HUES6 (cell line): Measurements from ENCODE around the gene GSTT4.

Experiments
- H3K27ac ChIP-seq: 2 replicates; pipeline ENCODE4 v1.7.0; 2013; ENCODE audit warnings: low read depth, mild to moderate bottlenecking, low read length, inconsistent platforms
- H3K27me3 ChIP-seq: 2 replicates; pipeline ENCODE4 v1.6.1; 2013; ENCODE audit warnings: low read length; ENCODE audit not compliant: control insufficient read depth, insufficient read depth
- H3K36me3 ChIP-seq: 2 replicates; pipeline ENCODE4 v1.6.1; 2013; ENCODE audit warnings: low read length; ENCODE audit not compliant: control insufficient read depth, insufficient read depth
- H3K4me1 ChIP-seq: 2 replicates; pipeline ENCODE4 v1.6.1; 2013; ENCODE audit warnings: low read length; ENCODE audit not compliant: control insufficient read depth, insufficient read depth
- H3K4me3 ChIP-seq: 2 replicates; pipeline ENCODE4 v1.5.1; 2013; ENCODE audit warnings: low read depth, low read length
- H3K9ac ChIP-seq: one replicate; pipeline ENCODE4 v1.6.1; 2013; ENCODE audit warnings: mild to moderate bottlenecking, low read length
- H3K9me3 ChIP-seq: 2 replicates; pipeline ENCODE4 v1.6.1; 2013; ENCODE audit warnings: low read depth, low read length; ENCODE audit not compliant: control insufficient read depth, insufficient read depth

GSTT4 gene

DNA sequence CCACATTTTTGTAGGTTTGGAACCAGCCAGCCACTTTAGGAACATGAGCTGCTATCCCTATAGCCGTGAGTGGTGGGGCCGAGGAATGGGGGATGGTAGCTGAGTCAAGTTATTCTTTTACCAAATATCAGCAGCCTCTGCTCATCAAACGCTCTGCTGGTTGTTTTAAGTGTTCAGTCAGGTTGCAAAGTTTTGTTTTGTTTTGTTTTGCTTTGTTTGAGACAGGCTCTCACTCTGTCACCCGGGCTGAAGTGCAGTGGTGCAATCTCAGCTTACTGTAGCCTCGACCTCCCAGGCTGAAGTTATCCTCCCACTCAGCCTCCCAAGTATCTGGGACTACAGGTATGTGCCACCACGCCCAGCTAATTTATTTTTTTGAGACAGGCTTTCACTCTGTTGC lies 20.2 kb upstream of the GSTT4 start:
- no peaks in the 10 kb centered on the region for H3K27me3 ChIP-seq
- no peaks in the 10 kb centered on the region for H3K9me3 ChIP-seq
- H3K27ac ChIP-seq, result no peak overlapping the region
- no peaks in the 10 kb centered on the region for H3K36me3 ChIP-seq
- H3K9ac ChIP-seq, result no peak overlapping the region
- no peaks in the 10 kb centered on the region for H3K4me1 ChIP-seq
- H3K4me3 ChIP-seq, result no peak overlapping the region

DNA sequence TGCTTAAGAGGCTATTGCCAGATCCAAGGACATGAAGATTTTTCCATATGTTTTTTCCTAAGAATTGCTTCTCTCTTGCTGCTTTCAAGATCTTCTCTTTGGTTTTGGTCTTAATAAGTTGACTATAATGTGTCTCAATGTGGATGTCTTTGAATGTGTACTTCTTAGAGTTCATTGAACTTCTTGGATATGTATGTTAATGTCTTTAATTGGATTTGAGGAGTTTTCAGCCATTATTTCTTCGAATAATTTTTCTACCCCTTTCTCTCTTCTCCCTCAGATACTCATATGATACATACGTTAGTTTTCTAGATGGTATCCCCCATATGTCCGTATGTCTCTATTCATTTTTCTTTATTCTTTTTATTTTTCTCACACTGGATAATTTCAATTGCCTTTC lies 19.1 kb upstream of the GSTT4 start:
- no peak overlapping the region for H3K27ac ChIP-seq

DNA sequence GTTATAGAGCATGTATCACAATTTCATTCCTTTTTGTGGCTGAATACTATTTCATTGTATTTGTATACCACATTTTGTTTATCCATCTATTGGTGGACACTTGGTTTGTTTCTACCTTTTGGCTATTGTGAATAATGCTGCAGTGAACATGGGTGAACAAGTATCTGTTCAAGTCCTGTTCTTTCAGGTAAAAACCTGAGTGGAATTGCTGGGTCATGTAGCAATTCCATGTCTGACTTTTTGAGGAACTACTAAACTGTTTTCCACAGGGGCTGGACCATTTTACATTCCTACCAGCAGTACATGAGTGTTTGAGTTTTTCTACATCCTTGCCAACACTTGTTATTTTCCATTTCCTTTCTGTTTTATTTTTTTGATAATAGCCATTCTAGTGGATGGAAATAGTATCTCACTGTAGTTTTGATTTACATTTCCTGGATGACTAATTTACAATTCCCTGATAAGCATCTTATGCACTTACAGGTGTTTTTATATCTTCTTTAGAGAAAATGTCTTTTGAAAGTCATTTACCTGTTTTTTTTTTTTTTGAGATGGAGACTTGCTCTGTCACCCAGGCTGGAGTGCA lies 18.0 kb upstream of the GSTT4 start:
- Histone ChIP-seq H3K4me1 (no peaks in the 10 kb centered on the region), H3K36me3 (no peaks in the 10 kb centered on the region), H3K27me3 (no peaks in the 10 kb centered on the region), H3K27ac (no peak overlapping the region), H3K4me3 (no peak overlapping the region), H3K9me3 (no peaks in the 10 kb centered on the region), H3K9ac (no peak overlapping the region)

More for the DNA sequence above, 19.1 kb upstream of the GSTT4 start:
- Histone ChIP-seq H3K9me3 (no peaks in the 10 kb centered on the region), H3K27me3 (no peaks in the 10 kb centered on the region), H3K4me1 (no peaks in the 10 kb centered on the region), H3K4me3 (no peak overlapping the region), H3K36me3 (no peaks in the 10 kb centered on the region), H3K9ac (no peak overlapping the region)

DNA sequence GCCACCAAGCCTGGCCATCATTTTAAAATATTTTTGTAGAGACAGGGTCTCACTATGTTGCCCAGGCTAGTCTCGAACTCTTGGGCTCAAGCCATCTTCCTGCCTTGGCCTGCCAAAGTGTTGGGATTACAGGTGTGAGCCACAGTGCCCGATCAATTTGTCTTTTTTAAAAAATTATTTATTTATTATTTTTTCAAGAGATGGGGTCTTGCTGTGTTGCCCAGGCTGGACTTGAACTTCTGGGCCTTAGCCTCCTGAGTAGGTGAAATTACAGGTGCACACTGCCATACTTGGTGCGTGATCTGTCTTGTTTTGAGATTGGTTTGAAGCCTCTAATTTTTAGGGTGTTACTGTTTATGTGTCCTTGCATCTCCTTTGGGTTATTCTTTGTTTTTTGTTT lies 16.1 kb upstream of the GSTT4 start:
- Histone ChIP-seq H3K27ac (no peak overlapping the region), H3K4me3 (no peak overlapping the region)

GRCh38 chr22:24016156-24016555 lies 10.9 kb upstream of the GSTT4 start:
- no peak overlapping the region for H3K27ac ChIP-seq
- H3K36me3 ChIP-seq, result peaks cover 5% of the 10 kb centered on the region; the same call in 1 of the 2 replicates
- no peaks in the 10 kb centered on the region for H3K27me3 ChIP-seq
- peaks cover 5% of the 10 kb centered on the region; the same call in 1 of the 2 replicates for H3K4me1 ChIP-seq
- peaks cover 3% of the 10 kb centered on the region for H3K9me3 ChIP-seq
- H3K4me3 ChIP-seq, result no peak overlapping the region
- no peak overlapping the region for H3K9ac ChIP-seq

More for the DNA sequence above, 16.1 kb upstream of the GSTT4 start:
- Histone ChIP-seq H3K9me3 (no peaks in the 10 kb centered on the region), H3K27me3 (no peaks in the 10 kb centered on the region), H3K9ac (no peak overlapping the region), H3K36me3 (peaks cover 5% of the 10 kb centered on the region; the same call in 1 of the 2 replicates), H3K4me1 (no peaks in the 10 kb centered on the region)

DNA sequence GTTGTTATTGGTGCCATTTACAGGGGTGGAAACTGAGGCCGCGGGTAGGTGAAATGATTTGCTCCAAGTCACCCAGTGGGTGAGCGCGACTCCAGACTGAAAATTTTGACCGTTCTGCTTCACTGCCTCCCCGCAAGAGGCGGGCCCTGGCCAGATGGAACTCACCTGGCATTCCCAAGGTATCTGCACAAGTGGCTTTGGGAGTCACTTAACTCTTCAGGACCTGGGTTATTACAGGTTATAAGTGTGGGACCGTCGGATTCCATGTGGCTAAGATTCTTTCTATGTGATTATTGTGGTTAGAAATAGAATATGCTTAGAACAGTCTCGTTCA lies 6.4 kb upstream of the GSTT4 start:
- peaks cover 3% of the 10 kb centered on the region for H3K9me3 ChIP-seq

DNA sequence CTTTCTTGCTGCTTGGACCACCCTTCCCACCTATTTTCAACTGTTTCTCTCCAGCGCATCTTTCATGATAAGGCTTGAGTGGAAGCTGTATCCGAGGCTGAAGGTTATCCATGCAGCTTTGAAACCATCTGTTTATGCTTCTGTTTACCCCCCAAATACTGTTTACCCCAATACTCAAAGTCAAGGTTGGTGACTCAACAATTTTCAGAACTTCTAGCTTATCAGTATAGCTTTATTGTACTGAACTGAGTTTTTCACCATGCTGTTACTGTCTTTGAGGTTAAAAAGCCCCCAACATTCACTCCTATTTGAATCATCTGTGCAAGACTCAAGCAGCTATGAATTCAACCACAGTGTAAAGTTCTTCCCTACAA lies 4.8 kb upstream of the GSTT4 start:
- Histone ChIP-seq H3K4me3 (no peak overlapping the region), H3K36me3 (no peaks in the 10 kb centered on the region; the same call in 1 of the 2 replicates), H3K4me1 (peaks cover 5% of the 10 kb centered on the region; the same call in 1 of the 2 replicates), H3K9ac (no peak overlapping the region), H3K27ac (no peak overlapping the region), H3K27me3 (no peaks in the 10 kb centered on the region), H3K9me3 (no peaks in the 10 kb centered on the region)

More for the DNA sequence above, 6.4 kb upstream of the GSTT4 start:
- no peaks in the 10 kb centered on the region for H3K27me3 ChIP-seq
- H3K9ac ChIP-seq, result peak overlapping the region; percentile 73
- H3K27ac ChIP-seq, result peak overlapping the region; percentile 59
- no peaks in the 10 kb centered on the region; the same call in 1 of the 2 replicates for H3K36me3 ChIP-seq
- peaks cover 5% of the 10 kb centered on the region; the same call in 1 of the 2 replicates for H3K4me1 ChIP-seq
- peak overlapping the region; percentile 95 for H3K4me3 ChIP-seq

- Histone ChIP-seq H3K4me1 (peaks cover 5% of the 10 kb centered on the region; the same call in 1 of the 2 replicates), H3K27me3 (no peaks in the 10 kb centered on the region), H3K9me3 (no peaks in the 10 kb centered on the region), H3K4me3 (no peak overlapping the region), H3K36me3 (no peaks in the 10 kb centered on the region; the same call in 1 of the 2 replicates), H3K27ac (no peak overlapping the region), H3K9ac (no peak overlapping the region)
These were observed 4.2 kb upstream of the GSTT4 start for GRCh38 chr22:24009227-24010017.

DNA sequence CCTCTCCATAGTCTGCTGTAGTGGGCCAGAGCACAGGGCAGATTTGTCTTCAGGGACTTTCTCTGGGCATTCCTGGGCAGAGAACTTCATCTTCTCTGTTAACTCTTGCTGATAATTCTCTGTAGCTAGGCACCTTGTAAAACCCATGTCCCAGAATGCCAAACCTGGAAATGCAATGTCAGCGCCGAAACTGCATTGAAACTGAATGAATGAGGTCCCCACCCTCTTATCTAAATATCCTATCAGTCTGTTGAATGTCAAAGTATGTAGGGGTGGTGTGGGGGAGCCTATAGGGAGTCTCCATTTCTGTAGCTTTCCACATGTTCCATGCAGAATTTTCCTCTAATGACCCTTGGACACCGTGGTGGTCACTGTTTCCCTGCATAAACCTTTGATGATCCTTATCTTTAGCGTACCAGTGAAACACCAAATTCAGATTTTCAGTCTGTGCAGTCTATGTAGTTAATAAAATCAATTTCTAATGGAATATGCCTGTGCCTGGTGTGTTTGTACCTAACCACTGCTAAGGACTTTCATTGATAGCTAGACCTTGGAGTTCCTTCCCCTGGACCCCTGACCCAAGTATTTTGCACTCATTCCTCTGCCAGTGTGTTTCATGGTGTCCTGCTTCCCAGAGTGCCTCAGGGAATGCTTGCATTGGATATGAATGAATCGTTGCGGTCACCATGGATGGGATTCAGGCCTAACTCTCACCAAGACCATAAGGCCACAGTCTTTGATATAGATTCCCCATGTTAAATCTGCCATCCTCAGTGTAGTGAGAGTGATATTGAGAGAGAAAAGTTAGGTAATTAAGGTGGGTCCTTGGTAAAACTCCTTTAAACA lies 3.4 kb upstream of the GSTT4 start:
- no peaks in the 10 kb centered on the region for H3K36me3 ChIP-seq
- H3K27ac ChIP-seq, result no peak overlapping the region
- H3K9ac ChIP-seq, result no peak overlapping the region
- H3K9me3 ChIP-seq, result no peaks in the 10 kb centered on the region
- H3K4me3 ChIP-seq, result no peak overlapping the region
- H3K4me1 ChIP-seq, result peaks cover 5% of the 10 kb centered on the region; the same call in 1 of the 2 replicates
- H3K27me3 ChIP-seq, result no peaks in the 10 kb centered on the region

GRCh38 chr22:24008022-24008283 lies 2.7 kb upstream of the GSTT4 start:
- Histone ChIP-seq H3K9me3 (no peaks in the 10 kb centered on the region), H3K36me3 (no peaks in the 10 kb centered on the region)

More at GRCh38 chr22:24008022-24008283, 2.7 kb upstream of the GSTT4 start:
- no peak overlapping the region for H3K9ac ChIP-seq
- peaks cover 5% of the 10 kb centered on the region; the same call in 1 of the 2 replicates for H3K4me1 ChIP-seq
- H3K4me3 ChIP-seq, result no peak overlapping the region
- H3K27me3 ChIP-seq, result no peaks in the 10 kb centered on the region
- no peak overlapping the region for H3K27ac ChIP-seq
